ENCODE measurements around the gene CA4.

- TF ChIP-seq TEAD4 (IDR thresholded peaks at IDR 0.05) = no peak
- TF ChIP-seq MAX (IDR thresholded peaks at IDR 0.05) = no peak
- TF ChIP-seq RAD21 (IDR thresholded peaks at IDR 0.05; ENCODE audit: low read depth) = no peak
- TF ChIP-seq EP300 (IDR thresholded peaks at IDR 0.05; ENCODE audit: borderline replicate concordance) = no peak
- TF ChIP-seq FOXM1 (IDR thresholded peaks at IDR 0.05; ENCODE audit: borderline replicate concordance, low read depth) = no peak
- TF ChIP-seq TAF1 (IDR thresholded peaks at IDR 0.05; ENCODE audit: low read depth) = no peak
- no peak for TF ChIP-seq EGR1 (IDR thresholded peaks at IDR 0.05)
- TF ChIP-seq YY1 (IDR thresholded peaks at IDR 0.05; ENCODE audit: low read depth) = no peak
- TF ChIP-seq NFIC (IDR thresholded peaks at IDR 0.05) = no peak
- no peak for TF ChIP-seq TCF12 (IDR thresholded peaks at IDR 0.05; ENCODE audit: low read depth)
- TF ChIP-seq CEBPB (IDR thresholded peaks at IDR 0.05) = no peak
- TF ChIP-seq, protein P1, sequence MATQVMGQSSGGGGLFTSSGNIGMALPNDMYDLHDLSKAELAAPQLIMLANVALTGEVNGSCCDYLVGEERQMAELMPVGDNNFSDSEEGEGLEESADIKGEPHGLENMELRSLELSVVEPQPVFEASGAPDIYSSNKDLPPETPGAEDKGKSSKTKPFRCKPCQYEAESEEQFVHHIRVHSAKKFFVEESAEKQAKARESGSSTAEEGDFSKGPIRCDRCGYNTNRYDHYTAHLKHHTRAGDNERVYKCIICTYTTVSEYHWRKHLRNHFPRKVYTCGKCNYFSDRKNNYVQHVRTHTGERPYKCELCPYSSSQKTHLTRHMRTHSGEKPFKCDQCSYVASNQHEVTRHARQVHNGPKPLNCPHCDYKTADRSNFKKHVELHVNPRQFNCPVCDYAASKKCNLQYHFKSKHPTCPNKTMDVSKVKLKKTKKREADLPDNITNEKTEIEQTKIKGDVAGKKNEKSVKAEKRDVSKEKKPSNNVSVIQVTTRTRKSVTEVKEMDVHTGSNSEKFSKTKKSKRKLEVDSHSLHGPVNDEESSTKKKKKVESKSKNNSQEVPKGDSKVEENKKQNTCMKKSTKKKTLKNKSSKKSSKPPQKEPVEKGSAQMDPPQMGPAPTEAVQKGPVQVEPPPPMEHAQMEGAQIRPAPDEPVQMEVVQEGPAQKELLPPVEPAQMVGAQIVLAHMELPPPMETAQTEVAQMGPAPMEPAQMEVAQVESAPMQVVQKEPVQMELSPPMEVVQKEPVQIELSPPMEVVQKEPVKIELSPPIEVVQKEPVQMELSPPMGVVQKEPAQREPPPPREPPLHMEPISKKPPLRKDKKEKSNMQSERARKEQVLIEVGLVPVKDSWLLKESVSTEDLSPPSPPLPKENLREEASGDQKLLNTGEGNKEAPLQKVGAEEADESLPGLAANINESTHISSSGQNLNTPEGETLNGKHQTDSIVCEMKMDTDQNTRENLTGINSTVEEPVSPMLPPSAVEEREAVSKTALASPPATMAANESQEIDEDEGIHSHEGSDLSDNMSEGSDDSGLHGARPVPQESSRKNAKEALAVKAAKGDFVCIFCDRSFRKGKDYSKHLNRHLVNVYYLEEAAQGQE (IDR thresholded peaks at IDR 0.05; ENCODE audit: low read depth) = no peak
Observed at GRCh38 chr17:60130466-60130865, 19.3 kb upstream of the CA4 start.

All from Ishikawa (cell line).